Adipocyte (in vitro differentiated cells): ENCODE data around the gene SLC45A3.

Source experiments
- DNase-seq: peaks from one replicate; pipeline ENCODE4 v3.0.0-alpha.2; 2015; ENCODE audit warnings: low read depth
- H3K27me3 ChIP-seq: replicated peaks from 2 replicates; pipeline ENCODE4 v1.7.0; 2013; ENCODE audit warnings: mild to moderate bottlenecking, low read length, moderate library complexity; ENCODE audit not compliant: control insufficient read depth, insufficient read depth
- H3K36me3 ChIP-seq: 2 replicates; pipeline ENCODE4 v1.7.0; 2013; ENCODE audit warnings: low read length, mild to moderate bottlenecking, moderate library complexity; ENCODE audit not compliant: control insufficient read depth, insufficient read depth, severe bottlenecking
- H3K4me1 ChIP-seq: 2 replicates; pipeline ENCODE4 v1.7.0; 2013; ENCODE audit warnings: mild to moderate bottlenecking, low read length, moderate library complexity; ENCODE audit not compliant: control insufficient read depth, insufficient read depth
- H3K4me3 ChIP-seq: 2 replicates; pipeline ENCODE4 v1.7.0; 2013; ENCODE audit warnings: mild to moderate bottlenecking, low read length, moderate library complexity
- H3K9ac ChIP-seq: 2 replicates; pipeline ENCODE4 v1.7.0; 2013; ENCODE audit warnings: mild to moderate bottlenecking, low read length, moderate library complexity
- H3K9me3 ChIP-seq: 2 replicates; pipeline ENCODE4 v1.7.0; 2013; ENCODE audit warnings: mild to moderate bottlenecking, low read length, moderate library complexity; ENCODE audit not compliant: control insufficient read depth

The SLC45A3 gene

DNA sequence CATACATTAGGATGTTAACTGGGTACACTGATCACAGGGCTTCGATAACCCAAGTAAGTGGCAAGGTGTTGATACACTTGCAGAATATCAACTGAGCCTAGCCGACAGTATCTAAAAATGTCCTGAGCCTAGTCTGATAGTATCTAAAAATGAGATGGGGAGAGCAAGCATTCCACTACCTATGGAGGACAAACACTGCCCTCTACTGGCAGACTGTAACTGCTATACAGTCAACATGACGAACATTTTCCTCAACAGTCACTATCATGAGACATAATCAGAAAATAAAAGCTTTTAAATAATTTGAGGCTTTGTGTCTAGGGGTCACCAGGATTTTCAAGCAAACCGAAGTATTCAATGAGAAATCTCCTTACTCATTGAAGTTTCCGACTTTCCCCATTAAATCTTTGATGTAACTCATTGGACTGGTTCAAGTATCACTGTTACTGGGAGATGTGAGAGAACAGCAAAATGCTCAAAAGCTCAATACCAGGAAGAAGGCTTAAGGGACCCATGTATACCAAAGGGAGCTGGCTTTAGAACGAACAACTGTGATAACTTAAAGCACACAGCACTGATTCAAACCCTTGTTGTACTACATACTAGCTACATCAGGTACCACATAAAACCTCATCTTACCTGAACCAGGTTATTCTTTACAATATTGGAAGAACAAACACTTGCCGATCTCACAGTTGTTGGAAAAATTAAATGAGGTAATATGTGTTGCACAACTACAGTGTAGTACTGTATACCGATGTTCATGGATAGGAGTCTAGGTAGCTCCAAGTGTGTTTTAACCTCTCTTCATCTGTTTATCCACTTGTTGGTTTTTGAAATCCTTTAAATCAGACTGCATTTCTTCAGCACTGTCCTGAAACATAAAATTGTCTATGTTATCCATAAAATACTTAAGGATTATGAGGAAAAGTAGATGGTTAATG, 31.1 kb upstream of the SLC45A3 start:
- Histone ChIP-seq H3K4me1 (peaks cover 46% of the 10 kb centered on the region), H3K4me3 (no peak overlapping the region), H3K27me3 (no peaks in the 10 kb centered on the region), H3K9me3 (no peaks in the 10 kb centered on the region), H3K9ac (no peak overlapping the region), H3K36me3 (peaks cover 25% of the 10 kb centered on the region)
- DNase-seq = peak; percentile 95

GRCh38 chr1:205710201-205711062, 30.1 kb upstream of the SLC45A3 start:
- DNase-seq = no peak
- Histone ChIP-seq H3K36me3 (peaks cover 15% of the 10 kb centered on the region), H3K4me3 (no peak overlapping the region), H3K27me3 (no peaks in the 10 kb centered on the region), H3K9me3 (no peaks in the 10 kb centered on the region), H3K4me1 (peaks cover 48% of the 10 kb centered on the region), H3K9ac (no peak overlapping the region)

DNA sequence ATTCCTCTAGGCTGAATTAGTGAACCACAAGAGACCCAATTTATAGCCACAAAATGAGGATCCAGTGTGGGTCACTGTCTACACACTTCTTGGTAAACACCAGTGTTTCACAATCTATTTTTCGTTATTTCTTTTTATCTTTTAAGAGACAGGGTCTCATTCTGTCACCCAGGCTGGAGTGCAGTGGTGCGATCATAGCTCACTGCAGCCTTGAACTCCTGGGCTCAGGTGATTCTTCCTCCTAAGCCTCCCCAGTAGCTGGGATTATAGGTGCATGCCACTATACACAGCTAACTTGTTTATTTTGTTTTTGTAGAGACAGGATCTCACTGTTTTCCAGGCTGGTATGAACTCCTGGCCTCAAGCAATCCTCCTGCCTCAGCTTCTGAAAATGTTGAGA, 29.3 kb upstream of the SLC45A3 start:
- peaks cover 10% of the 10 kb centered on the region for H3K36me3 ChIP-seq
- no peak for DNase-seq

GRCh38 chr1:205709059-205709398, 28.7 kb upstream of the SLC45A3 start:
- H3K9me3 ChIP-seq = no peaks in the 10 kb centered on the region
- H3K9ac ChIP-seq = no peak overlapping the region
- DNase-seq = peak; percentile 57
- H3K4me1 ChIP-seq = peaks cover 40% of the 10 kb centered on the region
- no peak overlapping the region for H3K4me3 ChIP-seq
- H3K27me3 ChIP-seq = no peaks in the 10 kb centered on the region
- H3K36me3 ChIP-seq = peaks cover 15% of the 10 kb centered on the region

More for the DNA sequence above, 29.3 kb upstream of the SLC45A3 start:
- H3K4me3 ChIP-seq = no peak overlapping the region
- peaks cover 46% of the 10 kb centered on the region for H3K4me1 ChIP-seq
- H3K27me3 ChIP-seq = no peaks in the 10 kb centered on the region
- H3K9ac ChIP-seq = no peak overlapping the region
- no peaks in the 10 kb centered on the region for H3K9me3 ChIP-seq

DNA sequence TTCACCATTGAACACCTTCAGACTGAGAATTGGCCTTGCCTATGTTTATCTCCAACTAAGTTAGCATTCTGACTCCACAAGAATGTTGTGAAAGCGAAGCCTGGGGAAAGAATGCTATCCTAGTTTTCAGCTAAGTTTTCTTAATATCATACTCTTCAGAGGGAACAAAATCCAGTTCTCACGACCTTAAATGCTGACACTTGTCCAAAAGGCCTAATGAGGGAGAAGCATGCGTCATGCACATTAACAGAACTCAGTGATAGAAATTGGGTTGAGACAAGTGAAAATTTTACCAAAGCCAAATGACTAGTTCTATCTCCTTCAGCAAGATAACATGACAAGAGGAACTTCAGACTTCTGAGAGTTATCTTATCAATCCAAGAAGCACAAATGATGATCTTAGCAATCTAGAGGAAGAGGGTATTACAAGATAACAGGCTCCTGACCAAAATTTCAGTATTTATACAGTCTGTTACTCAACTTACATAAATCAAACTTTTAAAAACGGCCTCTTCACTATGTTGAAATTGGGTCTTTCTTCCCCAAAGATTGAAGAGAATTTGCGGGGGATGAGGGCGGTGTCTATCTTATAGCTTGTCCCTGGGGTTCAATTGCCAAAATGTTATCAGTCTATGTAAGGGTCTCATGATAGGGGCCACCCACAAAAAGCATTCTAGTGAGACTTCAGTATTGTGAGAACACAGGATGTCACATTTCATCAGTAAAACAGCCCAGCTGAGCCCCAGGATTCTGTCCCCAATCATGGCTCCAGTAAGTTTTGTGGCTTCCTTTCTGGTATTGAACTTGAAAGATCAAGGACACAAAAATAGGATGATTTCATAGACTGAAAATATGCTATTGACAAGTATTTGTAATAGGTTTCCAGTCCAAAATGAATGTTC, 26.5 kb upstream of the SLC45A3 start:
- Histone ChIP-seq H3K9ac (no peak overlapping the region), H3K36me3 (peaks cover 24% of the 10 kb centered on the region), H3K27me3 (no peaks in the 10 kb centered on the region), H3K4me3 (no peak overlapping the region), H3K9me3 (no peaks in the 10 kb centered on the region), H3K4me1 (peaks cover 34% of the 10 kb centered on the region)
- no peak for DNase-seq

DNA sequence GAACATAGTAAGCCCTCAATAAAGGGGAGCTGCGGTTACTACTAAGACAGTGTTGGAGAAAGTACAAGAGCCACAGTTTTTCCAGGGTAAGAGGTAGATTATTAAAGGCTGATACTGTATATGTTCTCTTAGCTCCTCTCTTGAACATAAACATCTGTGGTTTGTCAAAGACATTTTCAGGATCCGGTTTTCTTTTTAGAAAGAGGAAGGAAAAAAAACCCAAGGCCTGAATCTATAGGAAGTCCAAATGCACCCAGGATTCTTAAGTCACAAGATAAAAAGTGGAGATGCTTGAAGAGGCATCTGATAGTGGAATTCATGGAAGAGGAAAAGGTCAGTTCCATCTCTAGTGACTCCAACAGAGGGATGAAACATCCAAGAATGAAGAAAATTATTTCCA, 24.6 kb upstream of the SLC45A3 start:
- no peak overlapping the region for H3K4me3 ChIP-seq
- peaks cover 27% of the 10 kb centered on the region for H3K36me3 ChIP-seq
- no peak overlapping the region for H3K9ac ChIP-seq
- no peak for DNase-seq
- no peaks in the 10 kb centered on the region for H3K27me3 ChIP-seq
- no peaks in the 10 kb centered on the region for H3K9me3 ChIP-seq
- peaks cover 30% of the 10 kb centered on the region for H3K4me1 ChIP-seq

- Histone ChIP-seq H3K9ac (no peak overlapping the region), H3K27me3 (no peaks in the 10 kb centered on the region), H3K9me3 (no peaks in the 10 kb centered on the region), H3K36me3 (peaks cover 20% of the 10 kb centered on the region), H3K4me1 (peaks cover 18% of the 10 kb centered on the region), H3K4me3 (no peak overlapping the region)
- DNase-seq = no peak
Observed at GRCh38 chr1:205703072-205703471, 22.8 kb upstream of the SLC45A3 start.

GRCh38 chr1:205701891-205702290, 21.6 kb upstream of the SLC45A3 start:
- Histone ChIP-seq H3K9me3 (no peaks in the 10 kb centered on the region), H3K4me1 (peaks cover 11% of the 10 kb centered on the region), H3K36me3 (peaks cover 20% of the 10 kb centered on the region), H3K27me3 (no peaks in the 10 kb centered on the region), H3K4me3 (no peak overlapping the region), H3K9ac (no peak overlapping the region)
- no peak for DNase-seq

DNA sequence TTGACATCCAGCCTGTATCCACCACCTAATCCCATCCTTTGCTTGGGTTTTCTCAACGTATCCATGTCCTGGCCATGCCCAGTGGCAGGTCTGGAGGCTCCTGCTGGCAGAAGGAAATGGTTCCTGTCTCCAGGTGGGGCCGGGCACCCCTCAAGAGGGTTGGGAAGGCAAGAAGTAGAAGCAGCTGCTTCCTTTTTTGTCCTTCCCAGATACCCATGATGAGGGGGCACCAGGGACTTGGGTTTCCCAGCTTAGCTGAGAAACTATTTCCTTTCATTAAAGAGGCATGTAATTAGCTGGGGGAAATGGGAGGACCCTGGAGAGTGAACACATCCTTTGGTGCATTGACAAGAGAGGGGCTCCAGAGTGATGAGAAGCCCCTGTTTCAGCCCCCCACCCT, 21.1 kb upstream of the SLC45A3 start:
- Histone ChIP-seq H3K4me1 (peaks cover 6% of the 10 kb centered on the region), H3K9ac (no peak overlapping the region), H3K27me3 (no peaks in the 10 kb centered on the region), H3K9me3 (no peaks in the 10 kb centered on the region), H3K4me3 (no peak overlapping the region), H3K36me3 (peaks cover 20% of the 10 kb centered on the region)
- no peak for DNase-seq

GRCh38 chr1:205700865-205701401, 20.6 kb upstream of the SLC45A3 start:
- Histone ChIP-seq H3K4me1 (peaks cover 4% of the 10 kb centered on the region), H3K27me3 (no peaks in the 10 kb centered on the region), H3K36me3 (peaks cover 20% of the 10 kb centered on the region), H3K9me3 (no peaks in the 10 kb centered on the region), H3K9ac (no peak overlapping the region), H3K4me3 (no peak overlapping the region)
- DNase-seq = no peak
